ENCODE measurements around the gene AGAP1.

Gene AGAP1

DNA sequence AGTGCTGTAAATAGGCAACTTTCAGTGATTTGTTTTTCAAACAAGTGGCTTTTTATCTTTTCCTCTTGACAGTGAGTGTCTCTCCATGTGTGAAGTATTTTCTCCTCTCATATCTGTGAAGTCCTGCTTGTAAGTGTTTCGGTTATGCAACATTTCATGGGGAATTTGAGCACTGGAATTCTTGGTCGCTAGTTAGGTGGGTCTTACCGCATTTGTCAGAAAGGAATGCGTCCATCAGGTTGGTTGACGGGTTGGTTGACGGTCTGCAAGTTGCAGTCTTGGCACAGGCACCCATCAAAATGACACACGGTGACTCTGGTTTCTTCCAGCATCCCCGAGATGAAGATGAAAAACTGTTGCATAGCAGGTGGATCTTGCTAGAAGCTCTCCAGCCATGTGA is 109.8 kb downstream of the AGAP1 start:
- Histone ChIP-seq H3K4me3 (ENCODE audit: low read length) (no peak overlapping the region), H3K36me3 (ENCODE audit: control insufficient read depth, insufficient read depth, low read length) (no peaks in the 10 kb centered on the region), H3K27me3 (ENCODE audit: control insufficient read depth, insufficient read depth, low read length) (no peaks in the 10 kb centered on the region), H3K9me3 (ENCODE audit: control insufficient read depth, low read length) (no peaks in the 10 kb centered on the region), H3K9ac (ENCODE audit: low read length) (no peak overlapping the region), H3K4me1 (ENCODE audit: control insufficient read depth, insufficient read depth, low read length) (peaks cover 22% of the 10 kb centered on the region)

DNA sequence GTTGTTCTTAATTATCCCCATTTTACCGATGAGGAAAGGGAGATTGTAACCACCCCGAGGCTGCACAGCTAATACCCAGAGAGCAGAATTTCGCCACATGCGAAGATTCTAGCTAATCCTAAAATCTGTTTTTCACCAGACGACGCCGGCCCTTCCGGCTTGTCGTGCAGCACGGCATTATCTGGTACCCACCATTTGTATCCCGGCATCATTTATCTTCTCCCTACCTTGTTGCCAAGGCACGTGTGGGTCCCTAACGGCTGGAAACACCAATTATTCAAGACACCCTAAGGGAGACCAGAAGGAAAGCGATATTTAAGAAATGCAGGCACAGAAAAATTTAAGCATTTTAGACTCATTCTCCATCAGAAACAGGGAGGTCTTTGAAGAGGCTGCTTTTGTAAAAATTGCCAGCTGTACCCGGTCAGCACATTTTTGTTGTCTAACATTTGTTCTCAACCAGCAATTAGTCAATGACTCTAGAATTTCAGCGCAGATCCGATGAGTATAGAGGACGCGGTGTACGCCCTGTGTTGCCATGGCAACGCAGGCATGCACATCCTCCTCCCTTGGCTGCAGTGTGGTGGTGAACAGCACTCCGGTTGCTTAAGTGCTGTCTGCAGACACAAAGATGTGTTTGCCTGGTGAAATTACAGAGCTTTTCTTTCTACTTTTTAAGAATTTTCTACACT is 111.6 kb downstream of the AGAP1 start:
- Histone ChIP-seq H3K9ac (ENCODE audit: low read length) (no peak overlapping the region), H3K4me3 (ENCODE audit: low read length) (no peak overlapping the region), H3K36me3 (ENCODE audit: control insufficient read depth, insufficient read depth, low read length) (no peaks in the 10 kb centered on the region), H3K27me3 (ENCODE audit: control insufficient read depth, insufficient read depth, low read length) (no peaks in the 10 kb centered on the region), H3K9me3 (ENCODE audit: control insufficient read depth, low read length) (no peaks in the 10 kb centered on the region), H3K4me1 (ENCODE audit: control insufficient read depth, insufficient read depth, low read length) (peaks cover 14% of the 10 kb centered on the region)

DNA sequence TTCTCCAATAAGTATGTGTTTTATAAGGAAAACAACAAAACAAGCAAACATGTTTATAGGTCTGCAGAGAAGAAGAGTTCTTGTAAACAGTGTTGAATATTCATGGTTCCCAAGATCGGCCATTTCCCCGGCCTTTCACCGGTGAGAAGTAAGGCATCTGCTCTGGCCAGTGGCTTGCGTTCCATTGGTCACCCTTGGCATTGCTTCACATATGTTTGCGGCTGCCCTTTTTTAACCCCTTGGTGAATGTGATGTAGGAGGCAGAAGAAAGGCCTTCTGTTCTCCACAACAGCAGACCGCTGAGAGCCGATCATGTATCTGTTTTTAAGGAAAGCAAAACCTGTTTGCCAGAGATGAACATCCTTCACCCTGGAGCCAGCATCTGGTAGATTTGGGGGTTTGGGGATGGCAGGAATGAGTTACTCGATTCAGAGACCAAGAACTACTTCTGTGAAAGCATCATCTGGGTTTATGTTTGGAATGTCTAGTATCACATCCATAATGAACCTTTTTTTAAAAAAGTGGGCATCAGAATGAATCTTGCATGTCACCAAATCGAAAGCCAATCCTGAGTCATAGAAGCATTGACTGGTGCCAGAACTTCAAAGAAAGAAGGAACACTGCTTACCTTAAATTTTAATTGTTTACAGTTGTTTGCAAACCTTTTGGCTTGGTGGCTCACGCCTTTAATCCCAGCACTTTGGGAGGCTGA is 112.3 kb downstream of the AGAP1 start:
- H3K9me3 ChIP-seq (ENCODE audit: control insufficient read depth, low read length): no peaks in the 10 kb centered on the region
- no peaks in the 10 kb centered on the region for H3K36me3 ChIP-seq (ENCODE audit: control insufficient read depth, insufficient read depth, low read length)
- no peak overlapping the region for H3K4me3 ChIP-seq (ENCODE audit: low read length)
- H3K9ac ChIP-seq (ENCODE audit: low read length): no peak overlapping the region
- H3K4me1 ChIP-seq (ENCODE audit: control insufficient read depth, insufficient read depth, low read length): peaks cover 9% of the 10 kb centered on the region
- H3K27me3 ChIP-seq (ENCODE audit: control insufficient read depth, insufficient read depth, low read length): no peaks in the 10 kb centered on the region

DNA sequence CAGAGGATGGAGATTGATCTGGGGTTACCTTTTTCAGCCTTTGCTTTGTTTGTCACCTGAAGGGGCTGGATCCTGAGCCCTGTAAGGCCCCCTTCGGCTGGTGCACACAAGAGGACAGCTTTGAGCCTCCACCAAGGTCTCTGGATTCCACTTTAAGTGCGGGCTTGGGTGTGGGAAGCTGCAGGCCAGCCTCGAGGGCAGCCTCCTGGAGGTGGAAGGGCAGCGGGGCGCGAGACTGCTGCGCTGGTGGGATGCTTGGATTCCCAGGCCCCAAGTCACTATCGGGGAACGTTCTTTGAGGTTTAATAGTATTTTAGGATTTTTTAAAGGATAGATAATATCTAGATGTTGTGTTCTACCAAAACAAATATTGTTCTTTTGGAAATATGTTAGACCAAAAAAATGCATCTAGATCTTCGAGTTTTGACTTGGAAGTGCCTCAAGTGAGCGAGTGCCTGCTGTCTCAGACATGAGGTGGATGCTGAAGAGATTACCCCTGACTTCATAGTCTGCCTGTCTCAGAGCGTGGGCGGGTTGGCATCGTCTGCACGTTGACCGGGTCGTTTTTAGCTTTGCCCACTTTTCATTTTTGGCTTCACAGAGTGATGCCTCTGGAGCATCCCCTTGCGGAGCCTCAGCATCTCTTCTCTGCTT is 113.8 kb downstream of the AGAP1 start:
- H3K9ac ChIP-seq (ENCODE audit: low read length): no peak overlapping the region

DNA sequence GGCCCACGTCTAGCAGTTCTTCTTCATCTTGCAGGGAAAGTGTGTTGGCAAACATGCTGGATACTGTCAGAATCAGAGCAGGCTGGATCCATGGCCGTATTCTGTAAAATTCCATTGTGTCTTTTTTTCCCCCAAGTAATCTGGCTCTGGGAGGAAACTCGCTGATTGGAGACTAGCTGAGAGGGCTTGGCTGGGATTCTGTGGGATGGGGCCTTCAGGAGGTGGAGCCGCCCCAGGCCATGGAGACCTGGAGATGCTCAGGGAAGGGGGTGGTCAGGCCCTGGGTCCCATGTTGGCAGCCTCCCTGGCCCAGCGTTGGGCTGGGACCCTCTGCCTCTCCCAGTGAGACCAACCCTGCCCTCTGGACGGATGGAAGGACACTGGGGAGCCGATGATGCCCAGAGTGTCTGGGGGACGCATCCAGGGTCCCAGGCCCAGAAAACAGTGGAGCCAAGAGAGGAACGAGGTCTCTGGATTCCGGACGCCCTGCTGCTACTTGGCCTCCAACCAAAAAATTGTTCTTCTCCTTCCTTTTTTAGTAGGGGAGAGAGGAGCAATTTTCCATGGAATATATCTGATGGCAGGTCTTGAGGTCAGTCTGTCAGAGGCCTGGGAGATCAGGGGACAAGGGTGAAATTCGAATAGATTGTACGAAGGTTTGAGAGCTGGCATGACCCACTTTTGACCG is 114.5 kb downstream of the AGAP1 start:
- H3K27me3 ChIP-seq (ENCODE audit: control insufficient read depth, insufficient read depth, low read length): no peaks in the 10 kb centered on the region
- no peak overlapping the region for H3K9ac ChIP-seq (ENCODE audit: low read length)
- H3K36me3 ChIP-seq (ENCODE audit: control insufficient read depth, insufficient read depth, low read length): no peaks in the 10 kb centered on the region
- H3K9me3 ChIP-seq (ENCODE audit: control insufficient read depth, low read length): no peaks in the 10 kb centered on the region
- H3K4me1 ChIP-seq (ENCODE audit: control insufficient read depth, insufficient read depth, low read length): no peaks in the 10 kb centered on the region
- H3K4me3 ChIP-seq (ENCODE audit: low read length): no peak overlapping the region

More for the DNA sequence above, 113.8 kb downstream of the AGAP1 start:
- H3K27me3 ChIP-seq (ENCODE audit: control insufficient read depth, insufficient read depth, low read length): no peaks in the 10 kb centered on the region
- no peaks in the 10 kb centered on the region for H3K9me3 ChIP-seq (ENCODE audit: control insufficient read depth, low read length)
- no peaks in the 10 kb centered on the region for H3K4me1 ChIP-seq (ENCODE audit: control insufficient read depth, insufficient read depth, low read length)
- no peak overlapping the region for H3K4me3 ChIP-seq (ENCODE audit: low read length)
- H3K36me3 ChIP-seq (ENCODE audit: control insufficient read depth, insufficient read depth, low read length): no peaks in the 10 kb centered on the region

DNA sequence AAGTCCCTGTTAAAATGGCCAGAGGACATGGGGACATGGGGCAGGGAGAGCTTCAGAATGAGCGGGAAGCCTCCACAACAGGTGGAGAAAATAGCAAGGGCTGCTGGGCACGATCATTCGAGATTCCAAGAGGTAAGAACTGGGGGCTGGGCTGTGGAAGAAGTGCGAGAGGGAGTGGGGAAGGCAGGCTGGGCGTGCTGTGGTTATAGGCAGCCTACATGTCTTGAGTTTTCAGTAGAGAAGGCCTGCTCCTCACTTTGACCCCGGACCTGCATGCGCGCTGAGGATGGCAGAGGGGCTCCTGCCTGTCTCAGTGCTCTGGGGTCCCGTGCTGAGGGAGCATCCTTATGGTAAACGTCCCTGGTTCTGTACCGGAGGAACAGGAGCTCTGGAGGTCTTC is 115.5 kb downstream of the AGAP1 start:
- H3K9ac ChIP-seq (ENCODE audit: low read length): no peak overlapping the region
- peaks cover 3% of the 10 kb centered on the region for H3K4me1 ChIP-seq (ENCODE audit: control insufficient read depth, insufficient read depth, low read length)
- no peaks in the 10 kb centered on the region for H3K27me3 ChIP-seq (ENCODE audit: control insufficient read depth, insufficient read depth, low read length)

DNA sequence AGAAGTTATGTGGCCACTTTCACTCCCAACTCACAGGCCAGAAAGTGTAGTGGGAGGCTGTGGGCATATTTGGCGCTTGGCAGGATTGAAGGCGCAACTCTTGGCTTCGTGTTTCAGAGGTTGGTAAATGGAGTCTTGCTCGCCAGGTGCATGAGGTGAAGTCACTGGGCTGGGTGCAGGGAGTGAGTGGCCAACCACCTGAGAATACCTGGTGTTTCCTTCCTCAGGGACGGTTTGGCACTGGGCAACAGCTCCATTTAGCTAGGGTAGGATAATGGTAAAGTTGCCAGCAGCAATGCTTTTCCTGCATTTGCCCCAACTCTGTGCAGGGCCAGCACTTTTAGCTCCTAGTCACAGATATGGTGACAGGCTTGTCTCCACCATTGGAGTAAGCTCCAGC is 115.9 kb downstream of the AGAP1 start:
- no peaks in the 10 kb centered on the region for H3K36me3 ChIP-seq (ENCODE audit: control insufficient read depth, insufficient read depth, low read length)
- peaks cover 7% of the 10 kb centered on the region for H3K4me1 ChIP-seq (ENCODE audit: control insufficient read depth, insufficient read depth, low read length)
- no peak overlapping the region for H3K4me3 ChIP-seq (ENCODE audit: low read length)
- no peaks in the 10 kb centered on the region for H3K9me3 ChIP-seq (ENCODE audit: control insufficient read depth, low read length)
- no peaks in the 10 kb centered on the region for H3K27me3 ChIP-seq (ENCODE audit: control insufficient read depth, insufficient read depth, low read length)
- no peak overlapping the region for H3K9ac ChIP-seq (ENCODE audit: low read length)

More for the DNA sequence above, 115.5 kb downstream of the AGAP1 start:
- Histone ChIP-seq H3K4me3 (ENCODE audit: low read length) (no peak overlapping the region), H3K9me3 (ENCODE audit: control insufficient read depth, low read length) (no peaks in the 10 kb centered on the region), H3K36me3 (ENCODE audit: control insufficient read depth, insufficient read depth, low read length) (no peaks in the 10 kb centered on the region)

DNA sequence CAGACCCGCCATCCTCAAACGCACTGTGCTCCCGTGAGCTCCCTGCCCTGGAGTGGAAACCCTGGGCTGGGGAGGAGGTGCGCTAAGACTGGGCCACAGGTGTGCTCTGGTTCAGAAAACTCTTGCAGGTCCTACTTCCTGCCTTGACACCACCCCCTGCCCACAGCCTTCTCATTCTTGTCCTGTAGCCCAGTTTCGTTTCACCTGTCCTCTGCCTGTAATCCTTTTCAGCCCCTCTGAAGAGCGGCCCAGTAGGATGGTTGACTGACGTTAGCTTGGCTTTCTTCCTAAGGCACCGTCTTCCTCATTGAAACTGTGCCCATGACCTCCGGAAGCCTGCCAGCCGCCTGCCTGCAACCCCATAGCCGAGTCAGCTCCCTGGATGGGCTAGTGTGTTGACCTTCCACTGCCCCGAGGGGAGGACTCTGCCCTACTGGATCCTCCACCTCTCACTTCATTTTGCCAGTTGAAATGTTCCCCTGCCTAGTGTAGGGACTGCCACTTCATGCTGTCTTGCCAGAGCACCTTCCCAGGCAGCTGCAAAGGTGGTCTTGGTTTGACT is 116.9 kb downstream of the AGAP1 start:
- Histone ChIP-seq H3K9ac (ENCODE audit: low read length) (no peak overlapping the region), H3K27me3 (ENCODE audit: control insufficient read depth, insufficient read depth, low read length) (no peaks in the 10 kb centered on the region), H3K4me3 (ENCODE audit: low read length) (no peak overlapping the region), H3K9me3 (ENCODE audit: control insufficient read depth, low read length) (no peaks in the 10 kb centered on the region), H3K36me3 (ENCODE audit: control insufficient read depth, insufficient read depth, low read length) (no peaks in the 10 kb centered on the region), H3K4me1 (ENCODE audit: control insufficient read depth, insufficient read depth, low read length) (peaks cover 14% of the 10 kb centered on the region)

DNA sequence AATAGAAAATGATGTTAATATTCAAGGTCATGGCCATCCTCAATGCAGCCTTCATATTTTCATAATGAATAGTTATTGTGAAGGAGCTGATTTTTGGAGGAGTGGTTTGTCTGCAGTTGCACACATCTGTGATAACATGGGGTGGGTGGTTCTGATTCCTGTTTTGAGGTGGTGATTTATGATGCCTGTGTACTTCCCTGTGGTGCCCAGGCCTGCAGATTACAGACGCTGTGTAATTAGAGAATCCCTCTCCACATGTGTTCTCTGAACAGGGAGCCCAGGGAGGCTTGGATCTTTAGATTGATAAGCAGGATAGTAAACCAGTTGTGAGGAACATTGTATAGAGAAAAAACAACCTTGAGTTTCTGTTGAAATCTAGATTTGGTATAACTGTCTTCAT is 117.5 kb downstream of the AGAP1 start:
- peaks cover 14% of the 10 kb centered on the region for H3K4me1 ChIP-seq (ENCODE audit: control insufficient read depth, insufficient read depth, low read length)
- no peaks in the 10 kb centered on the region for H3K27me3 ChIP-seq (ENCODE audit: control insufficient read depth, insufficient read depth, low read length)
- H3K9me3 ChIP-seq (ENCODE audit: control insufficient read depth, low read length): no peaks in the 10 kb centered on the region
- H3K4me3 ChIP-seq (ENCODE audit: low read length): no peak overlapping the region
- H3K9ac ChIP-seq (ENCODE audit: low read length): no peak overlapping the region
- H3K36me3 ChIP-seq (ENCODE audit: control insufficient read depth, insufficient read depth, low read length): no peaks in the 10 kb centered on the region

DNA sequence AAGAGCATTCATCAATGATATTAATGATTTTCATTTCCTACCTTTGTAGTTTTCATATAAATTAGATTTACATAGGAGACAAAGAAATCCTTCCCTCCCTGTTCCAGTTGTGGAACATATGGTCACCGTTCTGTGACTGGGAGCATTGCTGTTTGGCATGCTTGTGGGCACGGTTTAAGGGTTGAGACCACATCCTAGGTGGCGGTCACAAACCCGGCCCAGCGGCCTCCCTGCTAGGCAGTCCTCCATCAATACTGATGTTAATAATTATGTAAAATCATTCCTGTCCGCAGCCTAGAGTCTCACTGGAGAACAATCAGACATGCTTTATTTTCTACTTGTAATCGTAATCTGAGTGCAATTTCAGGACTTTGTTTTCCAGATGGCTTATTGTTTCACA is 117.9 kb downstream of the AGAP1 start:
- Histone ChIP-seq H3K27me3 (ENCODE audit: control insufficient read depth, insufficient read depth, low read length) (no peaks in the 10 kb centered on the region), H3K36me3 (ENCODE audit: control insufficient read depth, insufficient read depth, low read length) (no peaks in the 10 kb centered on the region), H3K9ac (ENCODE audit: low read length) (no peak overlapping the region), H3K4me1 (ENCODE audit: control insufficient read depth, insufficient read depth, low read length) (peaks cover 14% of the 10 kb centered on the region), H3K4me3 (ENCODE audit: low read length) (no peak overlapping the region), H3K9me3 (ENCODE audit: control insufficient read depth, low read length) (no peaks in the 10 kb centered on the region)

DNA sequence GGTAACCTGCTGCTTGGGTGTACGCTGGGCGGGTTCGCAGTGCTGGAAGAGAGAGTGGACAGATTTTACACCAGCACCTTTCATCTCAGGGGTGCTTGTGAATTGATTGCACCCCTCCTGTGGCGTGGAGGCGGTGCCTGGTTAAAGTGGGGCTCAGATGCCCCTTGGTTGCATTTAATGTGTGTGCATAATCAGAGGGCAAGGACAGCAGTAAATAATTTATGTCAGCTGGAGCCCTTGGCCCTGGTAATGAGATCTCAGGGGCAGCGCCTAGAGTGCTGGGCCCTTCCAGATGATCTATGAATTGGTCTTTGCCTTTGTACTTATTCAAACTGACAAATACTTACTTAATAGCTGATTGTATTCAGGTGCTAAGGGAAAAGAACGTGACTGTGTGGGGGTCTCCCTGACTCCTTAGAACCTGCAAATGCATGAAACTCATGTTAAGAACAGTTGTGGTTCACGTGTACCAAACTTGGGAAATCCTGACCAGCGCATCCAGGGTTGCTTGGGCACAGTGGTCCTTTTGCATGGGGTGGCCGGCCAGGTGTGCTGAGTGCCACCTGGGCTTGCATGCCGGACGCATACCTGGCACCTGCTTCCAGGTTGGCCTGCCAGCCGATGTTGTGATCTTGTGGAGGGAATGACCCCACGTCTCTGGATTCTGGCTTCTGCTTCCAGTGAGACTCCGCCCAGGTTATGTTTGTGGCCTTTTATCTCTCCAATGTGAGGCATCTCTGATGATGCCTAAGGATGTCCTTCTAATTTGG is 118.5 kb downstream of the AGAP1 start:
- Histone ChIP-seq H3K9ac (ENCODE audit: low read length) (no peak overlapping the region), H3K4me1 (ENCODE audit: control insufficient read depth, insufficient read depth, low read length) (peaks cover 14% of the 10 kb centered on the region), H3K4me3 (ENCODE audit: low read length) (no peak overlapping the region), H3K36me3 (ENCODE audit: control insufficient read depth, insufficient read depth, low read length) (no peaks in the 10 kb centered on the region), H3K9me3 (ENCODE audit: control insufficient read depth, low read length) (no peaks in the 10 kb centered on the region), H3K27me3 (ENCODE audit: control insufficient read depth, insufficient read depth, low read length) (no peaks in the 10 kb centered on the region)

Measured in mucosa of stomach (tissue), 1 donor.